ENCODE results near the gene STARD13.

DNA sequence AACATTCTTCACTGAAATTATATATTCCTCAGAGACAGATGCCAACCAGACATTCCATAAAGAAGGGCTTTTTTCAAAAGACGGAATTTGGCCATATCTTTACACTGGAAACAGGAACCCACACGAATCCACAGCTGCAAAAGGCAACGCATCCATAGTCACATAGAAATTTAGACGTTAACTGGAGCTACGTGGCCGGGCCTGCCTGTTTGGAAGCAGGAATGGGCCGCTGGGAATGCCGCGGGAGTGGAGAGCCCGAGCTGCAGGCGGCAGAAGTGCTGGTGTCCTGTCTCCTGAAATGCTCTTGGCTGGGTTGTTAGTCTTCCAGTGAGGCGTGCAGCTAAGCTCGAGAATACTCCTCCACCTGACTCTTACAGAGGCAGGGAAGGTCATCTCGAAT, 147.1 kb downstream of the STARD13 start:
- TF ChIP-seq, protein P1, sequence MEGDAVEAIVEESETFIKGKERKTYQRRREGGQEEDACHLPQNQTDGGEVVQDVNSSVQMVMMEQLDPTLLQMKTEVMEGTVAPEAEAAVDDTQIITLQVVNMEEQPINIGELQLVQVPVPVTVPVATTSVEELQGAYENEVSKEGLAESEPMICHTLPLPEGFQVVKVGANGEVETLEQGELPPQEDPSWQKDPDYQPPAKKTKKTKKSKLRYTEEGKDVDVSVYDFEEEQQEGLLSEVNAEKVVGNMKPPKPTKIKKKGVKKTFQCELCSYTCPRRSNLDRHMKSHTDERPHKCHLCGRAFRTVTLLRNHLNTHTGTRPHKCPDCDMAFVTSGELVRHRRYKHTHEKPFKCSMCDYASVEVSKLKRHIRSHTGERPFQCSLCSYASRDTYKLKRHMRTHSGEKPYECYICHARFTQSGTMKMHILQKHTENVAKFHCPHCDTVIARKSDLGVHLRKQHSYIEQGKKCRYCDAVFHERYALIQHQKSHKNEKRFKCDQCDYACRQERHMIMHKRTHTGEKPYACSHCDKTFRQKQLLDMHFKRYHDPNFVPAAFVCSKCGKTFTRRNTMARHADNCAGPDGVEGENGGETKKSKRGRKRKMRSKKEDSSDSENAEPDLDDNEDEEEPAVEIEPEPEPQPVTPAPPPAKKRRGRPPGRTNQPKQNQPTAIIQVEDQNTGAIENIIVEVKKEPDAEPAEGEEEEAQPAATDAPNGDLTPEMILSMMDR (IDR thresholded peaks at IDR 0.05) = no peak
- no peak for TF ChIP-seq ZFX (IDR thresholded peaks at IDR 0.05; ENCODE audit: borderline replicate concordance)
